ENCODE measurements around the gene ZNF813.
"Not testable (repeated sequence)": the region's sequence is repeated elsewhere in the genome, so short reads cannot be mapped to it uniquely, and the experiment has no call there.

The ZNF813 gene

GRCh38 chr19:53485046-53486004, 17.8 kb downstream of the ZNF813 start:
- no peak for TF ChIP-seq CTCF (IDR thresholded peaks at IDR 0.05; ENCODE audit: low read depth, low read length)
- no peak overlapping the region for H3K4me3 ChIP-seq (ENCODE audit: low read depth, low read length)

- no peak overlapping the region for H3K4me3 ChIP-seq (ENCODE audit: low read depth, low read length)
- no peak for TF ChIP-seq CTCF (IDR thresholded peaks at IDR 0.05; ENCODE audit: low read depth, low read length)
Measured at GRCh38 chr19:53492153-53492552, 24.6 kb downstream of the ZNF813 start.

- H3K4me3 ChIP-seq (ENCODE audit: low read depth, low read length) = not testable (repeated sequence)
Measured at GRCh38 chr19:53497311-53498023, 29.9 kb downstream of the ZNF813 start.

GRCh38 chr19:53498024-53498395, 30.5 kb downstream of the ZNF813 start:
- H3K4me3 ChIP-seq (ENCODE audit: low read depth, low read length) = not testable (repeated sequence)

- not testable (repeated sequence) for H3K4me3 ChIP-seq (ENCODE audit: low read depth, low read length)
Measured at GRCh38 chr19:53503151-53503550, 35.6 kb downstream of the ZNF813 start.

- H3K4me3 ChIP-seq (ENCODE audit: low read depth, low read length) = not testable (repeated sequence)
- TF ChIP-seq CTCF (IDR thresholded peaks at IDR 0.05; ENCODE audit: low read depth, low read length) = 0 out of 2 replicates have a peak, but pooled peaks have one; percentile 27
Measured at GRCh38 chr19:53503671-53504364, 36.3 kb downstream of the ZNF813 start.

GRCh38 chr19:53504365-53504703, 36.8 kb downstream of the ZNF813 start:
- H3K4me3 ChIP-seq (ENCODE audit: low read depth, low read length) = peak overlapping the region; percentile 47
- TF ChIP-seq CTCF (IDR thresholded peaks at IDR 0.05; ENCODE audit: low read depth, low read length) = 0 out of 2 replicates have a peak, but pooled peaks have one; percentile 12

- peak overlapping the region; percentile 47 for H3K4me3 ChIP-seq (ENCODE audit: low read depth, low read length)
- no peak for TF ChIP-seq CTCF (IDR thresholded peaks at IDR 0.05; ENCODE audit: low read depth, low read length)
Measured at GRCh38 chr19:53504885-53505284, 37.4 kb downstream of the ZNF813 start.
